PC-3 (cell line): ENCODE results near the gene ZSCAN2. TPM values are rescaled to one million over a fixed set of nuclear protein-coding genes. Genes with fewer than 3 reads are reported as not detected.
A peak's percentile ranks its signal among the peaks of the same experiment; 100 is the strongest.
"Not testable (repeated sequence)": the region's sequence is repeated elsewhere in the genome, so short reads cannot be mapped to it uniquely, and the experiment has no call there.

Source experiments
- ATAC-seq: fragments of 200-7000 bp; cut with Tn5 transposase; 2 replicates; pipeline ENCODE4 v1.9.1; 2020; ENCODE audit warnings: mild to moderate bottlenecking, moderate library complexity
- Bru-seq: library from RNA; stranded (reverse); fragments of 400-500 nt; gene quantifications from one replicate; lab custom pipeline; 2021; lab: Mats Ljungman, UMichigan
- BruChase-seq, 2 experiments: library from RNA; stranded (reverse); fragments of 400-500 nt; gene quantifications; one replicate each; lab custom pipeline; 2021; lab: Mats Ljungman, UMichigan
- BruUV-seq: library from RNA; stranded (reverse); fragments of 400-500 nt; replicated peaks from 2 replicates; lab custom pipeline; 2021; lab: Mats Ljungman, UMichigan
- CTCF ChIA-PET: fragments of 300-600 bp; sonication (Branson Sonifier 250); formaldehyde crosslinking; loops from one replicate; lab custom pipeline; 2022; ENCODE audit warnings: antibody characterized with exemption; lab: Charles Lee
- POLR2A ChIA-PET: fragments of 300-600 bp; sonication (Branson Sonifier 250); formaldehyde crosslinking; loops from one replicate; lab custom pipeline; 2022; ENCODE audit warnings: antibody characterized with exemption; ENCODE audit not compliant: unreplicated experiment; lab: Charles Lee
- DNase-seq: peaks from one replicate; pipeline ENCODE4 v3.0.0-alpha.2; 2015
- H2AFZ ChIP-seq: fragments of 300-600 bp; sonication (generic); 2 replicates; pipeline ENCODE4 v1.6.0; 2016; ENCODE audit warnings: antibody characterized with exemption, low read length
- H3F3A ChIP-seq: fragments of 300-600 bp; sonication (generic); one replicate; pipeline ENCODE4 v1.6.0; 2017; ENCODE audit warnings: antibody characterized with exemption, low read length, control low read depth, mild to moderate bottlenecking; ENCODE audit not compliant: unreplicated experiment
- H3K27ac ChIP-seq: fragments of 300-600 bp; sonication (generic); 2 replicates; pipeline ENCODE4 v1.5.1; 2016; ENCODE audit warnings: mild to moderate bottlenecking, low read length
- H3K27me3 ChIP-seq: fragments of 300-600 bp; sonication (generic); 2 replicates; pipeline ENCODE4 v1.6.1; 2016; ENCODE audit warnings: low read length, mixed read lengths
- H3K36me3 ChIP-seq: fragments of 300-600 bp; sonication (generic); 2 replicates; pipeline ENCODE4 v1.6.1; 2016; ENCODE audit warnings: low read depth, mixed run types, low read length, mixed read lengths
- H3K4me1 ChIP-seq: fragments of 300-600 bp; sonication (generic); 2 replicates; pipeline ENCODE4 v1.5.1; 2016; ENCODE audit warnings: low read length; ENCODE audit not compliant: insufficient read depth
- H3K4me2 ChIP-seq: fragments of 300-600 bp; sonication (generic); 2 replicates; pipeline ENCODE4 v1.6.0; 2016; ENCODE audit warnings: low read length
- H3K4me3 ChIP-seq: fragments of 300-600 bp; sonication (generic); 2 replicates; pipeline ENCODE4 v1.5.1; 2016; ENCODE audit warnings: mild to moderate bottlenecking, low read length, mixed read lengths
- H3K79me2 ChIP-seq: fragments of 300-600 bp; sonication (generic); 2 replicates; pipeline ENCODE4 v1.6.1; 2017; ENCODE audit warnings: low read length, mixed read lengths
- H3K9ac ChIP-seq: fragments of 300-600 bp; sonication (generic); 2 replicates; pipeline ENCODE4 v1.6.0; 2016; ENCODE audit warnings: mild to moderate bottlenecking, low read length
- H3K9me2 ChIP-seq: fragments of 300-600 bp; sonication (generic); replicated peaks from 2 replicates; pipeline ENCODE4 v1.6.1; 2016; ENCODE audit warnings: mixed run types, low read length, mixed read lengths
- H3K9me3 ChIP-seq: fragments of 300-600 bp; sonication (generic); 2 replicates; pipeline ENCODE4 v1.6.1; 2016; ENCODE audit warnings: low read length, mixed read lengths
- H4K20me1 ChIP-seq: fragments of 300-600 bp; sonication (generic); 2 replicates; pipeline ENCODE4 v1.6.1; 2016; ENCODE audit warnings: low read length, mixed read lengths
- CTCF ChIP-seq: fragments of 300-600 bp; sonication (generic); conservative IDR thresholded peaks from 2 replicates; pipeline ENCODE4 v1.5.1; 2017; ENCODE audit warnings: antibody characterized with exemption, low read depth, mild to moderate bottlenecking, low read length
- EZH2 ChIP-seq: fragments of 300-600 bp; sonication (generic); IDR thresholded peaks from one replicate; pipeline ENCODE4 v1.6.1; 2017; ENCODE audit warnings: antibody characterized with exemption, mild to moderate bottlenecking, low read length; ENCODE audit not compliant: unreplicated experiment
- EZH2phosphoT487 ChIP-seq: fragments of 300-600 bp; sonication (generic); IDR thresholded peaks from 2 replicates; pipeline ENCODE4 v1.6.1; 2018; ENCODE audit warnings: mild to moderate bottlenecking, antibody characterized with exemption, low read length, borderline replicate concordance
- intact Hi-C: fragments of 100-400 bp; cut with micrococcal nuclease; formaldehyde crosslinking; loops from 2 replicates; pipeline ENCODE4 v1.9.0; 2023
- long read RNA-seq: library from polyadenylated mRNA; unstranded; transcript quantifications from one replicate; pipeline ENCODE4 v2.0.0, GENCODE V29; 2021; ENCODE audit not compliant: unreplicated experiment
- total RNA-seq: library from RNA; depleted of rRNA; stranded (reverse); fragments of >200 nt; gene quantifications from 2 replicates; pipeline ENCODE4 v1.2.3, GENCODE V29; 2014; rRNA removed

ZSCAN2 gene
- total RNA-seq (15.0 and 18.3 TPM in 2 replicates), Bru-seq, nascent RNA (percentile 58 among the genes with signal in this experiment), BruChase-seq, experiment 1, labeled RNA remaining after a 6-hour chase (percentile 55 among the genes with signal in this experiment), BruChase-seq, experiment 2, labeled RNA remaining after a 2-hour chase (percentile 59 among the genes with signal in this experiment)
- long read RNA-seq, partial matches to known transcripts: 1 of 13 reads
- long read RNA-seq, other reads (novel, unspliced or antisense): 5 of 13 reads

- Histone ChIP-seq H3F3A (no peaks in the 10 kb centered on the region), H4K20me1 (no peaks in the 10 kb centered on the region), H3K9me2 (no peaks in the 10 kb centered on the region), H3K4me3 (peak within 1 kb of the TSS; percentile 91), H3K9me3 (no peaks in the 10 kb centered on the region), H2AFZ (peak within 1 kb of the TSS; percentile 98), H3K27ac (peak within 1 kb of the TSS; percentile 34), H3K79me2 (peaks cover 19% of the 10 kb centered on the region), H3K4me1 (peaks cover 8% of the 10 kb centered on the region; the same call in 1 of the 2 replicates), H3K27me3 (no peaks in the 10 kb centered on the region), H3K4me2 (peak within 1 kb of the TSS; percentile 96), H3K36me3 (peaks cover 5% of the 10 kb centered on the region; the same call in 1 of the 2 replicates), H3K9ac (peak within 1 kb of the TSS; percentile 72)
- BruUV-seq: TSS peak; percentile 59
- ATAC-seq (peak; percentile 94), DNase-seq (peak; percentile 95)
- ChIA-PET POLR2A (interaction anchor here (0.6 kb wide), 1 partner anchor 33 kb away, joined by 6 read pairs; no protein-coding TSS in a partner anchor), CTCF (interaction anchor here (0.6 to 1.0 kb wide), 2 partner anchors 30 to 37 kb away, joined by 4 to 5 read pairs; no protein-coding TSS in a partner anchor)
- TF ChIP-seq EZH2phosphoT487 (no peak), CTCF (no peak), EZH2 (no peak)
- intact Hi-C loops: loop anchor here (1.0 kb wide), 1 partner anchor 30 kb away; no protein-coding TSS in a partner anchor
Measured at GRCh38 chr15:84600687-84601554, at the start of gene ZSCAN2. TSS of gene ZSCAN2 (plus strand) at chr15:84601009. CDS start at chr15:84603928, 2,919 bp downstream.

GRCh38 chr15:84551624-84552023, 49.2 kb upstream of the ZSCAN2 start:
- H3K9me3 ChIP-seq, H3K9ac ChIP-seq, H3K4me3 ChIP-seq, intact Hi-C loops, H3K9me2 ChIP-seq, H3F3A ChIP-seq, H3K36me3 ChIP-seq, H3K79me2 ChIP-seq, H3K4me2 ChIP-seq, H2AFZ ChIP-seq, H3K27me3 ChIP-seq, H3K27ac ChIP-seq, DNase-seq, CTCF ChIA-PET, POLR2A ChIA-PET, BruUV-seq, H4K20me1 ChIP-seq, ATAC-seq: not testable (repeated sequence)
- peaks cover 10% of the 10 kb centered on the region for H3K4me1 ChIP-seq

GRCh38 chr15:84552896-84553295, 47.9 kb upstream of the ZSCAN2 start:
- CTCF ChIA-PET: no interaction called here
- Histone ChIP-seq H3F3A (no peaks in the 10 kb centered on the region), H3K9me3 (no peaks in the 10 kb centered on the region), H3K79me2 (no peaks in the 10 kb centered on the region), H3K4me2 (no peak overlapping the region), H4K20me1 (no peaks in the 10 kb centered on the region), H3K36me3 (no peaks in the 10 kb centered on the region), H3K9me2 (no peaks in the 10 kb centered on the region), H2AFZ (no peak overlapping the region), H3K4me3 (no peak overlapping the region), H3K27me3 (no peaks in the 10 kb centered on the region), H3K27ac (no peak overlapping the region), H3K4me1 (peaks cover 10% of the 10 kb centered on the region), H3K9ac (no peak overlapping the region)
- ATAC-seq (no peak), DNase-seq (no peak)
- TF ChIP-seq EZH2: no peak
- TF ChIP-seq EZH2phosphoT487: no peak
- TF ChIP-seq CTCF: no peak
- BruUV-seq: no TSS peak
- POLR2A ChIA-PET: no interaction called here
- intact Hi-C loops: no loop called here

- H2AFZ ChIP-seq, H3K9me2 ChIP-seq, H3K27ac ChIP-seq, DNase-seq, H3K79me2 ChIP-seq, BruUV-seq, ATAC-seq, H3K9me3 ChIP-seq, CTCF ChIA-PET, H4K20me1 ChIP-seq, H3K4me2 ChIP-seq, POLR2A ChIA-PET, H3K27me3 ChIP-seq, H3K36me3 ChIP-seq, H3K9ac ChIP-seq, intact Hi-C loops, H3F3A ChIP-seq, H3K4me3 ChIP-seq: not testable (repeated sequence)
- H3K4me1 ChIP-seq: peaks cover 10% of the 10 kb centered on the region
Measured at GRCh38 chr15:84556690-84557089, 44.1 kb upstream of the ZSCAN2 start.
